Neuronal stem cell (in vitro differentiated cells): ENCODE results near the gene SGSM1.

Experiments
- DNase-seq: peaks from one replicate; pipeline ENCODE4 v3.0.0-alpha.2; 2013; ENCODE audit warnings: low spot score
- H2AFZ ChIP-seq: one replicate; pipeline ENCODE4 v1.6.1; 2013; ENCODE audit warnings: mild to moderate bottlenecking, low read length, inconsistent platforms
- H2AK5ac ChIP-seq: 2 replicates; pipeline ENCODE4 v1.6.1; 2013; ENCODE audit warnings: low read depth, mild to moderate bottlenecking, inconsistent platforms, low read length, moderate library complexity, mixed read lengths
- H2BK120ac ChIP-seq: 2 replicates; pipeline ENCODE4 v1.6.1; 2013; ENCODE audit warnings: low read depth, mild to moderate bottlenecking, inconsistent platforms, low read length, moderate library complexity, mixed read lengths
- H2BK12ac ChIP-seq: one replicate; pipeline ENCODE4 v1.6.1; 2013; ENCODE audit warnings: low read length, inconsistent platforms
- H2BK15ac ChIP-seq: 2 replicates; pipeline ENCODE4 v1.6.1; 2013; ENCODE audit warnings: mild to moderate bottlenecking, low read length, inconsistent platforms, mixed read lengths
- H2BK5ac ChIP-seq: one replicate; pipeline ENCODE4 v1.6.1; 2013; ENCODE audit warnings: inconsistent platforms, mild to moderate bottlenecking, low read length, moderate library complexity
- H3K14ac ChIP-seq: one replicate; pipeline ENCODE4 v1.6.1; 2013; ENCODE audit warnings: low read length, inconsistent platforms
- H3K18ac ChIP-seq: 2 replicates; pipeline ENCODE4 v1.6.1; 2013; ENCODE audit warnings: low read length, inconsistent platforms
- H3K23ac ChIP-seq: 2 replicates; pipeline ENCODE4 v1.6.1; 2013; ENCODE audit warnings: low read depth, mild to moderate bottlenecking, mixed read lengths, low read length, inconsistent platforms; ENCODE audit not compliant: poor library complexity
- H3K27ac ChIP-seq: replicated peaks from 3 replicates; pipeline ENCODE4 v1.5.1; 2013; ENCODE audit warnings: low read length, inconsistent platforms
- H3K27me3 ChIP-seq, 3 experiments: 2 replicates each; pipeline ENCODE4 v1.6.1; 2013; ENCODE audit warnings: low read length in 3 of 3, mild to moderate bottlenecking in 2 of 3, inconsistent platforms in 1 of 3, low read depth in 1 of 3, mixed read lengths in 1 of 3, moderate library complexity in 1 of 3; ENCODE audit not compliant: control insufficient read depth in 3 of 3, insufficient read depth in 3 of 3
- H3K36me3 ChIP-seq, 2 donors: replicated peaks in 1 of 2; 2 replicates each; pipeline ENCODE4 v1.6.1; 2013; ENCODE audit warnings: low read length in 2 of 2; ENCODE audit not compliant: control insufficient read depth in 2 of 2, insufficient read depth in 2 of 2
- H3K4ac ChIP-seq: 2 replicates; pipeline ENCODE4 v1.6.1; 2013; ENCODE audit warnings: inconsistent platforms, mild to moderate bottlenecking, low read length, moderate library complexity
- H3K4me1 ChIP-seq, 2 donors: 1 replicate in 1 of 2; 2 replicates in 1 of 2; pipeline ENCODE4 v1.6.1; 2013; ENCODE audit warnings: low read length in 2 of 2, low read depth in 1 of 2; ENCODE audit not compliant: control insufficient read depth in 2 of 2, insufficient read depth in 1 of 2
- H3K4me2 ChIP-seq: one replicate; pipeline ENCODE4 v1.6.1; 2013; ENCODE audit warnings: mild to moderate bottlenecking, low read length, inconsistent platforms; ENCODE audit not compliant: insufficient read depth, poor library complexity, severe bottlenecking
- H3K4me3 ChIP-seq, 2 donors: 2 replicates each; pipeline ENCODE4 v1.5.1; 2013; ENCODE audit warnings: low read length in 2 of 2, mild to moderate bottlenecking in 2 of 2, inconsistent platforms in 1 of 2, moderate library complexity in 1 of 2
- H3K79me1 ChIP-seq: one replicate; pipeline ENCODE4 v1.6.1; 2013; ENCODE audit warnings: low read depth, mild to moderate bottlenecking, inconsistent platforms, low read length, moderate library complexity
- H3K9ac ChIP-seq: one replicate; pipeline ENCODE4 v1.6.1; 2013; ENCODE audit warnings: mild to moderate bottlenecking, low read depth, low read length, inconsistent platforms; ENCODE audit not compliant: poor library complexity
- H3K9me3 ChIP-seq, 2 donors: replicated peaks in 1 of 2; 2 replicates each; pipeline versions ENCODE3 to v1.6.1; 2013; ENCODE audit warnings: low read length in 2 of 2, mild to moderate bottlenecking in 2 of 2, inconsistent platforms in 1 of 2, low read depth in 1 of 2, mixed read lengths in 1 of 2, moderate library complexity in 1 of 2; ENCODE audit not compliant: control insufficient read depth in 2 of 2, insufficient read depth in 1 of 2
- H4K8ac ChIP-seq: one replicate; pipeline ENCODE4 v1.6.1; 2013; ENCODE audit warnings: low read depth, mild to moderate bottlenecking, inconsistent platforms, low read length, moderate library complexity
- H4K91ac ChIP-seq: one replicate; pipeline ENCODE4 v1.6.1; 2013; ENCODE audit warnings: low read length, low read depth, mild to moderate bottlenecking, inconsistent platforms; ENCODE audit not compliant: poor library complexity
- WGBS, 2 donors: extraction: QIAGEN DNeasy Blood & Tissue Kit; methylation state at CpG; one replicate each; pipeline ENCODE4 v1.1.7; 2013; ENCODE audit warnings: missing lambda C conversion rate in 2 of 2, mixed read lengths in 1 of 2; ENCODE audit not compliant: insufficient read length in 2 of 2, insufficient replicate concordance in 1 of 2; ENCODE audit errors: extremely low coverage in 2 of 2; 5-methylcytosine and 5-hydroxymethylcytosine counted together

Gene SGSM1

DNA sequence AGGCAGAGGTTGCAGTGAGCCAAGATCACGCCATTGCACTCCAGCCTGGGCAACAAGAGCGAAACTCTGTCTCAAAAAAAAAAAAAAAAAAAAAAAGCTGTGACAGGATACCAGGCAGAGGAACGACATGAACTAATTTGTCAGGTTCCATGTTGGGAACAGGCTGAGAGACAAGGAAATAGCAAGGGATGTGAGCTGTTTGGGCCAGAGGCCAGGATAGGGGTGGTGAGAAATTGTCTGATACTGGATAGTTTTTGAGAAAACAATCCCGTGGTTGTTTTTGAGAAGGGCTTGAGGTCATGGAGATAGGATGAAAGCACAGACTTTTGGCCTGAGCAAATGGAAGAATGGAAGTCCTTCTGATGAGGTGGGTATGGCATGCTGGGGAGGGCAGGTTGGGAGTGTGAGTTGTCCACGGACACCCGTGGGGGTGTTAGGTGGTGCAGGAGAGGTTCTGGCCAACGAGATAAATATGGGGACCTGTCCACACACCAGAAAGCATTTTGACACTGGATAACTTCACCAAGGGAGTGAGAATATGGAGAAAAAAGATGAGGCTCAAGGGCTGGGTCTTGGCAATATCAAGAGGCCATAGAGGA lies 45.2 kb upstream of the SGSM1 start:
- no peak overlapping the region for H2AK5ac ChIP-seq
- no peak overlapping the region for H2BK5ac ChIP-seq
- WGBS, 2 donors: no CpG with 5 or more reads among the region's 7 CpGs
- no peak for DNase-seq
- H3K4ac ChIP-seq: no peak overlapping the region
- no peak overlapping the region for H3K4me2 ChIP-seq
- no peak overlapping the region for H2BK15ac ChIP-seq
- no peak overlapping the region for H3K9ac ChIP-seq
- no peak overlapping the region for H2BK120ac ChIP-seq
- no peak overlapping the region for H3K18ac ChIP-seq
- no peak overlapping the region for H3K14ac ChIP-seq
- no peaks in the 10 kb centered on the region for H3K36me3 ChIP-seq
- no peak overlapping the region for H2BK12ac ChIP-seq
- no peak overlapping the region for H3K23ac ChIP-seq
- H3K4me3 ChIP-seq: no peak overlapping the region
- no peak overlapping the region for H4K91ac ChIP-seq
- H3K4me1 ChIP-seq: no peaks in the 10 kb centered on the region
- H3K27me3 ChIP-seq: no peaks in the 10 kb centered on the region
- no peak overlapping the region for H4K8ac ChIP-seq
- H2AFZ ChIP-seq: no peak overlapping the region
- H3K27ac ChIP-seq: no peak overlapping the region
- no peaks in the 10 kb centered on the region for H3K79me1 ChIP-seq
- H3K9me3 ChIP-seq: no peaks in the 10 kb centered on the region

DNA sequence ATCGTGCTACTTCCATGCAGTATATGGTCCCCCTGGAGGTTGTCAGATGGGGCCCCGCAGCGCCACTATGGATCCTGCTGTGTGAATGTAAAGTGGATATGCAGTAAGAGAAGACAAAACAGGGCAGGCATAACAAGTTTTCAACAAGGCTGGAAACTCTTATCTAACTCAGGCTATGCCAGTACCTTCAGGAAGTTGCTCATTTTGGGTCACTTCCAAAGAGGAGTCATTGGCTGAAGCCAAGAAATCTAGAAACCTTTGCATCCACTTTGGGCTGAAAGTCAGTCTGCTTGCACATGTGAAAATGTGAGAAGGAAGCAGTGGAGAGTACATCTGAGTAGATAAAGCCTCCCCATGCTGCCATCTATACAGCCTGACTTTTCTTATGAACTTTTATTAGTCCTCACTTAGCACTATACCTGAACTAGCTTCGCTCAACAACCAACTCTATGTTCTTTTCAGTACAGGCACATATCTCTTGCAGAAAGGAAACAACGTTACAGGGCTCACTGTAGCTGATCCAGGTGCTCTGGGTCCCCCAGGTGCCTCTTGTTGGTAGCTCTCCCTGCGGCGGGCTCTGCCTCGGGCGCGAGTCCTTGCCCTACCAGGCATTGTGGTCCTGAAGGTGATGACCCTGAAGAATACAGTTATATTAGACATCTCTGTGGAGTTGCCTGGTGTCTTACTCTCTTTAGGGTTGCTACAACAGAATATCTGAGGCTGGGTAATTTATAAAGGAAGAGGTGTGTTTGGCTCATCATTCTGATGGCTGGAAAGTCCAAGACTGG lies 43.9 kb upstream of the SGSM1 start:
- Histone ChIP-seq H2BK5ac (no peak overlapping the region), H3K79me1 (no peaks in the 10 kb centered on the region), H3K4me3 (no peak overlapping the region), H2AFZ (no peak overlapping the region), H4K91ac (no peak overlapping the region), H3K4ac (no peak overlapping the region), H3K36me3 (no peaks in the 10 kb centered on the region), H3K9me3 (no peaks in the 10 kb centered on the region), H3K14ac (no peak overlapping the region), H3K4me1 (no peaks in the 10 kb centered on the region), H2BK12ac (no peak overlapping the region), H3K27me3 (no peaks in the 10 kb centered on the region), H2BK15ac (no peak overlapping the region), H3K4me2 (no peak overlapping the region), H4K8ac (no peak overlapping the region), H3K9ac (no peak overlapping the region), H3K27ac (no peak overlapping the region), H2AK5ac (no peak overlapping the region), H3K18ac (no peak overlapping the region), H2BK120ac (no peak overlapping the region), H3K23ac (no peak overlapping the region)
- DNase-seq: no peak
- no CpG with 5 or more reads among the region's 10 CpGs for WGBS, 2 donors

DNA sequence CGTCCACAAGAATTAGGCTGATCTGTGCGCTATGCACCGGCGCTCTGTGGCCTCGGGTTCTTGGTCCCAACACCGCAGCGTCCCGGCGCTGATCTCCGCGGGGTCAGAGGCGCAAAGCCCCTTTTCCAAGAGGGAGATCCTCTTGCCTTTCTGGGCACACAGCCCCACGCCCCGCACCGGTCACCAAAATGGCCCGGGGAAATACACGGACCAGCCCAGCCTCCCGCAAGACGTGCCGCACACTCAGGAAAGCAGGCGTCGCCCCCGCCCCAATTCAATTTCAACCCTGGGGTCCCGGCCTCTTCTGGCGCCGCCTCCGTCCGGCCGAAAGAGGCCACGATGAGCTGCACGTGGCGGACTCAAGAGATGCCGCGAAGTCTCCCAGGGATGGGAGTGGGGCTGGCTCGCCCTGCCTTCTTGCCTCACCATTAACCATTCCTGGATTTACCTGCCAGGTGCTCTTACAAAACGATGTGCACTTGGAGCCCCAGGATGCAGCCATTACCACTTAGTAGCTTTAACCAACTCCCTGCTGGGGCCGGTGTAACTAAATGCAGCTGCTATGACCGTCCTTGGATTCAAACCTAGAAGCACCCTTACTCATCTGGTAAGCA lies 42.0 kb upstream of the SGSM1 start:
- Histone ChIP-seq H2BK120ac (no peak overlapping the region), H3K23ac (no peak overlapping the region), H3K36me3 (no peaks in the 10 kb centered on the region), H4K8ac (no peak overlapping the region), H3K27me3 (no peaks in the 10 kb centered on the region), H3K4me1 (no peaks in the 10 kb centered on the region), H4K91ac (no peak overlapping the region), H3K79me1 (no peaks in the 10 kb centered on the region), H3K9ac (no peak overlapping the region), H3K4me2 (no peak overlapping the region), H2BK15ac (peak overlapping the region; percentile 62), H2AFZ (no peak overlapping the region), H3K18ac (no peak overlapping the region), H2BK5ac (no peak overlapping the region), H3K4ac (no peak overlapping the region), H3K9me3 (no peaks in the 10 kb centered on the region), H2AK5ac (peak overlapping the region; percentile 25), H2BK12ac (no peak overlapping the region), H3K27ac (no peak overlapping the region), H3K14ac (no peak overlapping the region), H3K4me3 (no peak overlapping the region)
- no CpG with 5 or more reads among the region's 38 CpGs for WGBS, 2 donors
- no peak for DNase-seq

DNA sequence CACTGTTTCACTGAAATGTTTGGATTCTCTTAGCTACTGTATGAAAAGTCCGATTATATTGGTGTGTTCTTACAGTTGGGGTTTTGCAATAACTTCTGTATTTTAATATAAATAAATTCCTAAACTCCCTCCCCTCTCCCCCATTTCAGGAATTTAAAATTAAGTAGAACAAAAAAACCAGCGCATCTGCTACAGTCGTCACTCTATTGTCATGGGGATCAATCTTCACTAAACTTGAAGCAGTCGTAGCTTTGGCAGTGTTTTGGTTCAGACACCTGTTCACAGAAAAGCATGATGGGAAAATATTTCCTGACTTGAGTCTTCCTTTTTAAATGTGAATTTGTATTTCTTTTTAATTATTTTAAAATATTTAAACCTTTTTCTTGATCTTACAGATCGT lies 40.8 kb upstream of the SGSM1 start:
- H3K9me3 ChIP-seq: no peaks in the 10 kb centered on the region
- H4K91ac ChIP-seq: no peak overlapping the region
- no peak overlapping the region for H3K4me2 ChIP-seq
- H2BK120ac ChIP-seq: no peak overlapping the region
- no CpG with 5 or more reads among the region's 5 CpGs for WGBS, 2 donors
- H2BK15ac ChIP-seq: no peak overlapping the region
- no peak overlapping the region for H2BK5ac ChIP-seq
- no peaks in the 10 kb centered on the region for H3K79me1 ChIP-seq
- no peak overlapping the region for H3K9ac ChIP-seq
- no peaks in the 10 kb centered on the region for H3K4me1 ChIP-seq
- H2AFZ ChIP-seq: no peak overlapping the region
- DNase-seq: no peak
- no peak overlapping the region for H3K14ac ChIP-seq
- H3K27ac ChIP-seq: no peak overlapping the region
- no peak overlapping the region for H4K8ac ChIP-seq
- no peak overlapping the region for H2BK12ac ChIP-seq
- H3K36me3 ChIP-seq: no peaks in the 10 kb centered on the region
- no peak overlapping the region for H3K23ac ChIP-seq
- H3K18ac ChIP-seq: no peak overlapping the region
- no peak overlapping the region for H3K4me3 ChIP-seq
- H3K4ac ChIP-seq: no peak overlapping the region
- no peaks in the 10 kb centered on the region for H3K27me3 ChIP-seq
- H2AK5ac ChIP-seq: no peak overlapping the region
